Mesodermal cell (in vitro differentiated cells): ENCODE results near the gene OPRM1.

Experiments used
- H3K27ac ChIP-seq: 2 replicates; pipeline ENCODE4 v1.7.0; 2013; ENCODE audit warnings: mild to moderate bottlenecking, low read depth, low read length, moderate library complexity; ENCODE audit not compliant: severe bottlenecking
- H3K36me3 ChIP-seq: 2 replicates; pipeline ENCODE4 v1.7.1; 2013; ENCODE audit warnings: mild to moderate bottlenecking, low read length, moderate library complexity; ENCODE audit not compliant: control insufficient read depth, insufficient read depth
- H3K4me1 ChIP-seq: one replicate; pipeline ENCODE4 v1.7.1; 2013; ENCODE audit warnings: mild to moderate bottlenecking, low read length; ENCODE audit not compliant: insufficient read depth, control insufficient read depth, poor library complexity, severe bottlenecking
- H3K4me3 ChIP-seq: 2 replicates; pipeline ENCODE4 v1.7.0; 2013; ENCODE audit warnings: low read length, control low read depth, mild to moderate bottlenecking; ENCODE audit not compliant: insufficient read depth, poor library complexity, severe bottlenecking; ENCODE audit errors: extremely low read depth
- H3K9me3 ChIP-seq: 2 replicates; pipeline ENCODE4 v1.7.1; 2013; ENCODE audit warnings: mild to moderate bottlenecking, low read length, moderate library complexity; ENCODE audit not compliant: control insufficient read depth
- WGBS, 2 experiments: methylation state at CpG; one replicate each; pipeline ENCODE4 v1.1.5; 2013; ENCODE audit warnings: missing lambda C conversion rate in 2 of 2; ENCODE audit not compliant: insufficient coverage in 2 of 2; 5-methylcytosine and 5-hydroxymethylcytosine counted together

The OPRM1 gene

DNA sequence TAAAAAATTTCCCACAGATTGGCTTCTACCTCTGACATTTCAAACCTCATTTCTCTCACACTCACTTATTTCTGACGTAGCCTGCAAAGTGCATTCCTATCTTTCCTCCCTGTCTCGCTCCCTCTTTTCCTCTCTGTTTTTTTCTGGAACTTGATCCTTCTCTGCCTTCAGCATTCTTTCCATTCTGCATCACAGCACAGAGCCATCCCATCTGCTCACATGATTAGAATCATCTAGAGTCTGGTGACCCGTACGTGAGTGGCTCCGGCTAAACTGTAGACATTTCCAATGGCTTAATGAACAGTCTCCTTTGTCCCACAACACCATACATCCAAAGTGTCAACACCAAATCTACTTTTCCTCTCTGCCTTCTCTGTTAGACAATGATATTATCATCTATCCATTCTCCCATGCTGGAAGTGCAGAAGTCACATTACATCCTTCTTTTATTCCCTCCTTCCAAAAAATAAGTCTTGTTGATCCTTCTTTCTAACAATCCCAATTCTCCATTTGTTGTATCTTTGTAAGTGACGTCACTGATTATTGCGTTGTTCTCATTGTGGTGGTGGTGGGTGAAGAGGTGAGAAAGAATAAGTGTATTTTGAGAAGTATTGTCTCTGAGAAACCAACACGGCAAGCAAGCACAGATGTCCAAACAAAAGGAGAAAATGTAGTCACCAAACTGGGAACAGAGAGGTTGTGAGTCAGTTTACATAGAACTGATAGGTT, 41.6 kb downstream of the OPRM1 start:
- Histone ChIP-seq H3K4me1 (no peaks in the 10 kb centered on the region), H3K36me3 (no peaks in the 10 kb centered on the region), H3K27ac (no peak overlapping the region), H3K9me3 (no peaks in the 10 kb centered on the region), H3K4me3 (no peak overlapping the region)
- WGBS, 2 experiments: 93 to 95% methylated on average over 6 to 7 of the region's 8 CpGs

DNA sequence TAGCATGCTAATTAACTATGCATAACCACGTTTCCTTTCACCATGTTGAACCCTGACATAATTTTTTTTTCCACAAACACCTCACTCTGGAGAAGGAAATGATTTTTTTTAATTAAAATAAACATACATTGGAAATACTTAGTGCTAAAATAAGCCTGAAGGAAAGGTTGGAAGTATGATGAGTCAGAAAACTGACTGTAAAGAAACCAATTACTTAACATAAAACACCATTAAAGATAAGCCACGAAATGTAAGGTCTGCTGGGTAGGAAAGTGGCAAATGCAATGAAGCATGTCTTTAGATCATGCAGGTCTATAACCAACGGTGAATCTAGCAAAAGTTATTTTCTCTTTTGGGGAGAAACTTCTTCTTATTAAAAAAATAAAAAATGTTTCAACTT, 47.5 kb downstream of the OPRM1 start:
- WGBS, 2 experiments: no CpG with 5 or more reads among the region's 3 CpGs
- no peaks in the 10 kb centered on the region for H3K36me3 ChIP-seq
- no peak overlapping the region for H3K4me3 ChIP-seq
- H3K27ac ChIP-seq: no peak overlapping the region
- H3K9me3 ChIP-seq: no peaks in the 10 kb centered on the region
- no peaks in the 10 kb centered on the region for H3K4me1 ChIP-seq

GRCh38 chr6:154092326-154092962, 53.4 kb downstream of the OPRM1 start:
- Histone ChIP-seq H3K4me3 (no peak overlapping the region), H3K36me3 (no peaks in the 10 kb centered on the region), H3K9me3 (no peaks in the 10 kb centered on the region), H3K4me1 (no peaks in the 10 kb centered on the region), H3K27ac (no peak overlapping the region)
- 72% methylated on average over 3 of the region's 5 CpGs; no CpG with 5 or more reads in 1 of the 2 experiments for WGBS, 2 experiments

- no peaks in the 10 kb centered on the region for H3K4me1 ChIP-seq
- H3K9me3 ChIP-seq: no peaks in the 10 kb centered on the region
- H3K4me3 ChIP-seq: no peak overlapping the region
- H3K36me3 ChIP-seq: no peaks in the 10 kb centered on the region
- 82 to 91% methylated on average over 4 to 6 of the region's 8 CpGs for WGBS, 2 experiments
- H3K27ac ChIP-seq: no peak overlapping the region
Measured at GRCh38 chr6:154093231-154094044, 54.4 kb downstream of the OPRM1 start.

GRCh38 chr6:154095571-154095970, 56.5 kb downstream of the OPRM1 start:
- Histone ChIP-seq H3K36me3 (no peaks in the 10 kb centered on the region), H3K4me3 (no peak overlapping the region), H3K4me1 (no peaks in the 10 kb centered on the region), H3K9me3 (no peaks in the 10 kb centered on the region), H3K27ac (no peak overlapping the region)
- 90% methylated on average over 3 to 5 of the region's 5 CpGs for WGBS, 2 experiments

DNA sequence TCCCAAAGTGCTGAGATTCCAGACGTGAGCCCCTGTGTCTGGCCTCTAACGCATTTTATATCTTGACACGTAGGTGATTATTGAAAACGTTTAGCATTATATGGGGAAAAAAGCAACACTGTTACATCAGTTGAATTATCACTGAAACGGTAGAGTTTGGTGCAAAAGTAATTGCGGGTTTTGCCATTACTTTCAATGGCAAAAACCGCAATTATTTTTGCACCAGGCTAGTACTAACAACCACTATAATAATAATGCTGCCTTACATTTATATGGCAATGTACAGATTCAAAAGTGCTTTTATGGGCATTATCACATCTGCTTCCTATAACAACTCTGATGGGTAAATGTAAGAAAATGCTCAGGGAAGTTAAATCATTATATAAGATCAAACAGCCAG, 57.3 kb downstream of the OPRM1 start:
- H3K27ac ChIP-seq: no peak overlapping the region
- no peak overlapping the region for H3K4me3 ChIP-seq
- no peaks in the 10 kb centered on the region for H3K9me3 ChIP-seq
- no peaks in the 10 kb centered on the region for H3K36me3 ChIP-seq
- 95 to 98% methylated on average over 5 to 6 of the region's 7 CpGs for WGBS, 2 experiments
- no peaks in the 10 kb centered on the region for H3K4me1 ChIP-seq

DNA sequence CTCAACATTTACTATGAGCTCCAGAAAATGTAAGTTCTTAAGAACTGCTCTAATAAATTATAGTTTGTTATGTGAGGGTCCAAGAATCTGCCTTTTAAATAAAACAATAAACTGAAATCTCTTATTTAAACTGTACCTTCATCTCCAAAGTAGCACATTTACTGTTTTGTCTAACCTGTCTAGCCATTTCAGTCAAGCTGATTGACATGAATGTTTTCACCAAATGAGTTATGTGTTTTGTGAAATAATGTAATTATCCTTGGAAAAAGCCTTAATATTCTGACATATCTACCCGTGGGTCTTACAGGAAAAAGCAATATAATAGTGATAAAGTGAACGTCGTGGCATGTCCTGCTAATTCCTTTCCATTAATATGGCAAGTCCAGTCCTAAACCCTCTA, 57.8 kb downstream of the OPRM1 start:
- Histone ChIP-seq H3K36me3 (no peaks in the 10 kb centered on the region), H3K9me3 (no peaks in the 10 kb centered on the region), H3K27ac (no peak overlapping the region), H3K4me1 (no peaks in the 10 kb centered on the region), H3K4me3 (no peak overlapping the region)
- WGBS, 2 experiments: no CpG with 5 or more reads among the region's 3 CpGs

- Histone ChIP-seq H3K4me1 (no peaks in the 10 kb centered on the region), H3K36me3 (no peaks in the 10 kb centered on the region), H3K9me3 (no peaks in the 10 kb centered on the region), H3K4me3 (no peak overlapping the region), H3K27ac (no peak overlapping the region)
- 88 to 90% methylated on average over 3 of the region's 4 CpGs for WGBS, 2 experiments
Measured at GRCh38 chr6:154099211-154099610, 60.2 kb downstream of the OPRM1 start.

GRCh38 chr6:154106251-154106650, 67.2 kb downstream of the OPRM1 start:
- WGBS, 2 experiments: 94% methylated on average over 2 of the region's 2 CpGs; no CpG with 5 or more reads in 1 of the 2 experiments
- no peaks in the 10 kb centered on the region for H3K36me3 ChIP-seq
- H3K9me3 ChIP-seq: no peaks in the 10 kb centered on the region
- no peak overlapping the region for H3K4me3 ChIP-seq
- H3K4me1 ChIP-seq: no peaks in the 10 kb centered on the region
- no peak overlapping the region for H3K27ac ChIP-seq

DNA sequence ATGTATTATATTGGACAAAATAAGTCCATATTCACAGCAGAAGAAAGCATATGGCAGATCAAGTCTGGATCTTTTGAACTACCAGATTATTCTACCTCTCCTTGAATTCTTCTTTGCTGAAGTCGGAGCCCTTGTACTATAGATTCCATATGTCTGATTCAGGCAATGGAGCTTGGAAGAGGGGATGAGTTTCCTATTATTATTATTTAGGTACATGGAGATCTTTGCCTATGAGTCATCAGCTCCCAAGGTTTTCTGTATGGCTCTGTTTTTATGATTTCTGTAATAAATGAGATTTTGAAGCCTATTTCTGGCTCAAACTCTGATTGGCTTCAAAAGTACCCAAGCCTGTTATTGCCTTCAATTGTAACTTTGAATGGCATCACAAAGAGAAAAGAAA, 72.0 kb downstream of the OPRM1 start:
- WGBS, 2 experiments: no CpG with 5 or more reads among the region's 1 CpG

More for the DNA sequence above, 72.0 kb downstream of the OPRM1 start:
- Histone ChIP-seq H3K27ac (no peak overlapping the region), H3K4me3 (no peak overlapping the region), H3K36me3 (no peaks in the 10 kb centered on the region), H3K9me3 (no peaks in the 10 kb centered on the region), H3K4me1 (no peaks in the 10 kb centered on the region)
